NK-92 (cell line): ENCODE results near the gene TNIP2.

Experiments
- DNase-seq: peaks from one replicate; lab custom pipeline; 2025; ENCODE audit not compliant: unreplicated experiment; lab: John Stamatoyannopoulos, UW

TNIP2 gene

GRCh38 chr4:2755821-2756690 lies at the start of gene TNIP2:
TNIP2 (minus strand) TSS chr4:2756336; CDS start chr4:2756289, 47 bp downstream.
- no peak for DNase-seq

GRCh38 chr4:2804973-2805501 lies 48.9 kb upstream of the TNIP2 start:
- DNase-seq = no peak

- DNase-seq = no peak
Observed at GRCh38 chr4:2804449-2804972, 48.4 kb upstream of the TNIP2 start.

GRCh38 chr4:2803624-2804448 lies 47.7 kb upstream of the TNIP2 start:
- DNase-seq = no peak

- no peak for DNase-seq
Observed at GRCh38 chr4:2802618-2803531, 46.7 kb upstream of the TNIP2 start.

- DNase-seq = no peak
Observed at GRCh38 chr4:2800691-2801596, 44.8 kb upstream of the TNIP2 start.

- DNase-seq = no peak
Observed at GRCh38 chr4:2799971-2800690, 44.0 kb upstream of the TNIP2 start.

GRCh38 chr4:2799224-2799911 lies 43.2 kb upstream of the TNIP2 start:
- DNase-seq = no peak

GRCh38 chr4:2798399-2799223 lies 42.5 kb upstream of the TNIP2 start:
- no peak for DNase-seq

GRCh38 chr4:2797545-2798305 lies 41.6 kb upstream of the TNIP2 start:
- DNase-seq = no peak

GRCh38 chr4:2796849-2797544 lies 40.9 kb upstream of the TNIP2 start:
- DNase-seq = no peak

GRCh38 chr4:2795893-2796848 lies 40.0 kb upstream of the TNIP2 start:
- no peak for DNase-seq

GRCh38 chr4:2795300-2795892 lies 39.3 kb upstream of the TNIP2 start:
- no peak for DNase-seq

- no peak for DNase-seq
Observed at GRCh38 chr4:2794486-2795299, 38.6 kb upstream of the TNIP2 start.
